Measurements from ENCODE around the gene KIZ.
"Not testable (repeated sequence)": the region's sequence is repeated elsewhere in the genome, so short reads cannot be mapped to it uniquely, and the experiment has no call there.

KIZ gene

DNA sequence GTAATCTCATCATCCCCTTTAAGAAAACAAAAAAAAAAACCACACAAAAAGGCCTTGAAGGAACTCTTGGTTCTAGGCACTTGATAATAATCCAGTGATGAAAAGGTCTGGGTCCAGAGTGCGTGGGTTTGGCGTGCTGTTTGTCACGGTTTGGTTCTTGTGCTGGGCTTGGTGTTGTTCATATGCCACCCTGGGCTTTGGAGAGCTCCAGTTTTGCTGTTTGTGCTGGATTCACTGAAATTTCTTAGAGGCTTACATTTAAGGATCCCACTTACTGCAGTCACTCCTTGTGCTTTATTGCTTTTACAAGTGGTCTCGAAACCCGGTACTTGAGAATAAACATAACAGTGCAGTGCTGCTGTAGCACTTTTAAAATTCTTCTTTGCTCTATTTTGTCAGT, 108.4 kb downstream of the KIZ start:
- DNase-seq, result no peak

DNA sequence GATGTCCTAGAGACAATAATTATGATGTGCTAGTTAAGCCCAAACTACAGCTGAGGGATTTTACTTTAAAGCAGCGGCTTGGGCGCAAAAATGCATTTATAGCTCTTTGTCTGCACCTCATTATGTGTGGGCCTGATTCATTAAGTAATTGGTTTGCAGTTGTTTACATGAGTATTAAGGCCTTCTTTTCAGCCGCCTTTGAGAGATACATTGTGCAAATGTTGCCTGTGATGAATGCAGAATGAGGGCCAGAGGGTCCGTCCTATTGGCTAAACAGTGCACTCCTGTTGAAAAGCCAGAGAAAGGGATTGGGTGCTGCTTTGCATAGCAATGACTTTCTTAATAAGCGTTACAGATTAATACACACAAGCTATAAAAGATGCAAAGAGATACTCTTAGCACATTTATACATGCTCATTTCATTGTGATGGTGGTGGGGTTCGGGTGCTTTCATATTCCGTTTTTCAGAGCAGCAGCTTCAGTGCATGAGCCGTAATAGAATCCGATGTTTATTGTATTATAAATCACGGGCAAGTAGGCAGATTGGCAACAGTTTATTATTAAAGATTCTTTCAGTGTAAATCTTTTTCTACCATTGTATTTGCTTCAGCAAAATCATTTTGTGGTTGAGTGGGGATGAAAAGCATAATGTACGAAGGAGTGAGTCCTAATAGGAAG, 109.1 kb downstream of the KIZ start:
- DNase-seq, result no peak

DNA sequence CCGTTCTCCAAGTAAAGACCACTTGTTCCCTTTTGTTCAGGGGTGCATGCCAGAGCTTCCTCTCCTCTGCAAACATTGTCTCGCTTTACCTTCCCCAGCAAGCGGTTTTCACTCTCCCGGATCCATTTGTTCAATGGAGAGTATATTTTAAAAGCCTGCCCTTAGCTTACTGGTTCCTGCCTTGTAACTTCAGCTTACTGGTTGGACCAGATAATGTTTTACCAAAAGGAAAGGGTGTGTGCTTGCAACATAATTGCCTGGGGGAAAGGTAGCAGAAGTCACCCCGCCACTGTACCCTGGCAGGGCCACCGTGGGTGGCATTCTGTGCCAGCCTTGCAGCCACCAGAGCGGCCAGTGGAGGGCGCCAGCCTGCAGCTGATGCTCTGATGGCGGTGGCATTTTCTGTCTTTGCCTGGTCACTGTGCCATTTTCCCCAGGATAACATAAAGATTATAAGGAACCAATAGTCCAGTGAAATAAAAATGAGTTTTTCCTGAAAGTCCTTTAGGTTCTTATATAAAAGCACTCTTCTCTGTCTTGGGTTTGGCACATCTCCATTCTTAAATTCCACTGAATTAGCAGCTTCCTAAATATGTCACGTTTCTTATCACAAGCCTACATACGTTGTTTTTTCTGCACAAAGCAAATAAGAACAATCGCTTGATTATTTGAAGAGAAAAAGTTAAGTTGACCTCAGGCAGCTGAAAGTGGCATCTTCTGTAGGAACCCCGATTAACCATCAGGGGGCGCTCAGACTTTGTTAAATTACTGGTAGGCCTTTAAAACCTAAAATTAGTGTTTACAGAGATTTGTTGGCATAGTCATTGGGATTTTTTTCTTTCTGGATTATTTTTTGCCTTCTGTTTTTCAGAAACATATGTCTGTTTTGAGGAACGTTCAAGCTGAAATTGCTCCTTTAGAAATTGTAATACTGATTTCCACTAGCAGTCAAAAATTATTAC, 109.9 kb downstream of the KIZ start:
- DNase-seq, result peak; percentile 88

DNA sequence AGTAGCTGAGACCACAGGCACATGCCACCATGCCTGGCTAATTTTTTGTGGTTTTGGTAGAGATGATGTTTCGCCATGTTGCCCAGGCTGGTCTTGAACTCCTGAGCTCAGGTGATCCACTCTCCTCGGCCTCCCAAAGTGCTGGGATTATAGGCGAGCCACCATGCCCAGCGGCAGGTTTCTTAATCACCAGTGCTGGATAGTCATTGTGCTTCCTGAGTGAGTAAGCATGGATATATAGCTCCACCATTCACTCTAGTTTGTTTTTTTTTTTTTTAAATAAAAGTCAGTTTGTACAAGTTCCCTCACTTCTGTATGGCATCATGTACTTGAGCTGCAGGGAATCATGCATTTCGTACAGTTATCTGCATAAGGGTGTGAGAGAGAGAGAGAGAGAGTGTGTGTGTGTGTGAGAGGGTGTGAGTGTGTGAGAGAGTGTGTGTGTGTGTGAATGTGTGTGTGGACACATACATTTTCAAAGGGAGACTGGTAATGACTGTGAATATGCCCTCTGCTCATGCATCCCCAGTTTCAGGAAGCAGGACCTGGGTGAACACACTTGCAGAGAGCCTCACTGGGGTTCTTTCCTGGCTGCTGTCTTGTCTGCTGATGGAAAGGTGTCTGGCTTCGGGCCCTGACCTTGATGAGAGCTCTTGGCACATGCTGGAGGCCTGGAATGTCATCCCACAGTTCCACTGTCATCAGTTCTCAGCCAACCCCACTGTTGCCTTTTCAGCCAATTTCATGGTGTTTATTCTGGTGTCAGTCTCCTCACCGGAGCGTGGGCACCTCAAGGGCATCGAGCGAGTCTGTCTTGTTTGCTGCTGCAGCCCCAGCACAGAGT, 112.3 kb downstream of the KIZ start:
- DNase-seq, result no peak

DNA sequence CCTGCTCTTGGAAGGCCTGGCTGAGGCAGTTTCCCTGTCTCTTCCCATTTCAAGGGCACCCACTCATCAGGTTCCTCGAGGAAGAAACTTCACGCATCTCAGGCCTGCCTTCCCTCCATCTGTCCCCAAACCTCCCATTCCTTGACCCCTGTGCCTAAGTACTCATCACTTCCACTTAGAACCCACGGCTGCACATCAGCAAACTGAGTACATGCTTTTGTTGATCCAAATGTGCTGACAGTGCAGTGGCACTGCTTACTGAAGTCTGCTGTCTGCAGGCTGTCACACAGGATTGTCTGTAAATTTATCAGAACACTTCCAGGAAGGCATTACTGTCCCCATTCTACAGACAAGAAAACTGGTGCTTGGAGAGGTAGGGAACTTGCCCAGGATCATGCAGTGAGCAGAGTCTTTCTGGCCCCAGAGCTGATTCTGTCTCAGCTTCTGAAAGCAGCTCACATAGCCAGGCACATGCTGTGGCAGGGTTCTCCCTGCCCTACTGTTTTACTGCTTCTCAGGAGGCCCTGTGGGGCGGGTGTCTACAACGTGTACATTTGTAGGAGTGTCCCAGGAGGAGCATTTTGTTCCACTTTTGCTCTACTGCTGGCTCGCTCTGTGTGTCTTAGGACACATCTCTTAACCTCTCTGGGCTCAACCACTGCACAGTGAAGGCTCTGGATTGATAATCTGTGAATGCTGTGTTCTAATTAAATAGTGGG, 113.1 kb downstream of the KIZ start:
- DNase-seq, result no peak

DNA sequence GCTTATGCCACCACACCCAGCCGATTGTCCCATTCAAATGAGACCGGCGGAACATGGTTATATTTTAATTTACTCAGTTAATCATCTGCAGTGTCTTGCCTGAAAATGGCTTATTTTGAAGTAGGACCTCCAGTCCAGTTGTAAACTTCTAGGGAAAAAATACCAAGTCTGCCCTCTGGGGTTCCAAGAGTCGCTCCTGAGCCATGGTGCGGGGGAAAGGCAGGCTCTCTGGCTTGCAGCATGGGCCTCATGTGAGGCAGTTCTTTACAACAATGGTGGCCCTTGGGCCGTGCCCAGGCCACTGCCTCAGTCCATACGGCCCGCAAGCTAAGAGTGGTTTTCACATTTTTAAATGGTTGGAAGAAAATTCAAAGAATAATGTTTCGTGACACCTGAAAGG, 114.5 kb downstream of the KIZ start:
- no peak for DNase-seq

DNA sequence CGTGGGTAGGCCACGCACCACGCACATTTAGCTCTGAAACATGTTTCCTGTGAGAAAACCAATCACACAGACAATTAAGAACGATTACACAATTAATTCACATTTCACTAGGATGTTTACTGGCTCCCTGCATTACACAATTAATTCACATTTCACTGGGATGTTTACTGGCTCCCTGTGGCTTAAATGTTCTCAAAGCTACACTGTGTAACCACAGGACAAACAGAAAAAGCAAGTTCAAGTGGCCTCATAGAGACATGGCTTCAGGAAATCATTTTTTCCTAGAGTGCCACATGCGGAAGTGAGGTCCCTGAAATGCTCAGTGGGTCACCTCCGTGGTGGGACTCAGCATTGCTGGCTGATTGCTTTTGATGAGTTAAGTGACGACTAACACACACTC, 115.5 kb downstream of the KIZ start:
- peak; percentile 72 for DNase-seq

DNA sequence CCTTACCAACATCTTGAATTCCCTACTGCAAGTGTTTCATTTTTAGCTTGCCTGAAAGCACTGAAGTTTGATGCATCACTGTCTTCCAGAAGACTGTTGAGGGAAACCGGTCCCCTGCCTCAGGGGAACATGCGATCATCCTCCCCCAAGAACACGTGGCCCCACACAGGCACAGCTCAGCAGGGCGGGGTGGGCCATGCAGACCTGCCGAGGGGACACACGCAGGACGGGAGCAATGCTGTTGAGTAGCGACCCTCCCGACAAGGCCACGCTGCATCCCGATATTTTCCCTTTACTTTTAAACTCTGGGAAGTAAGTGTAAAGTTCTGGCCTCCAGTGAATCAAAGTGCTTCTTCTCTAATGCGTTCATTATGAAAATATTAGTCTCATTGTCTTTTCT, 117.9 kb downstream of the KIZ start:
- DNase-seq, result no peak

DNA sequence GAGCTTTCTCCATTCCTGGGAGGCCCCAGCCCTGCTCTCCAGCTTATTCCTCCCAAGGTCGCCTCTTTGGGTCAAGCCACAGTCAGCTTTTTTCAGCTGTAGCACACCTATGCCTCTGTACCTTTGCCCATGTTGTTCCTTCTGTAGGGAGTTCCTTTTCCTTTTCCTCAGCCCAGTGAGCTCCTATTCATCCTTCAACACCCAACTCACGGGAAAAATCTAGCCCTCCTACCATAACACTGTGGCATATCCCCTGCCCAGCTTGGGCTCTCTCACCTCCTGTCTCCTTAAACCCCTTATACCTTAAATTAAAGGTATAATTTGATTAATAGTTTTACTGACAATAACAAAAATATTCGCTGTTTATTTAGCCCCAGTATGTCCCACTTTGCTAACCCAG, 118.9 kb downstream of the KIZ start:
- DNase-seq, result no peak

DNA sequence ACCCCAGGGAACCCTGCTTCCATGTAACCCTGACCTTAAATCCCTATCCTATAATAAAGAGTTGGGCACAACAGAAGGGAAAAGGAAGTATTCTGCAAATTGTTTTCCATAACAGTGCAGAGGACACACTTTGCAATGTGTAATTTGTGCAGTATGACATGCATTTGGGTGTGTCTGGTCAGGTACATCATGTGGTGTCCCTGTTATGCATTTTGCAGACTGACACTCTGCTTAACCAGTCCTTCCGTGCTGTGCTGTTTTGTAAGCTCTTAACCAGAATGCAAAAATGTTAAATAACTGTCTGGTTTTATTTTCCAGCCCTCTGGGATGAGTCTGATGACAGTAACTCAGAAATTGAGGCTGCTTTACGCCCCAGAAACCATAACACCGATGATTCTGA, 120.3 kb downstream of the KIZ start:
- DNase-seq, result no peak

DNA sequence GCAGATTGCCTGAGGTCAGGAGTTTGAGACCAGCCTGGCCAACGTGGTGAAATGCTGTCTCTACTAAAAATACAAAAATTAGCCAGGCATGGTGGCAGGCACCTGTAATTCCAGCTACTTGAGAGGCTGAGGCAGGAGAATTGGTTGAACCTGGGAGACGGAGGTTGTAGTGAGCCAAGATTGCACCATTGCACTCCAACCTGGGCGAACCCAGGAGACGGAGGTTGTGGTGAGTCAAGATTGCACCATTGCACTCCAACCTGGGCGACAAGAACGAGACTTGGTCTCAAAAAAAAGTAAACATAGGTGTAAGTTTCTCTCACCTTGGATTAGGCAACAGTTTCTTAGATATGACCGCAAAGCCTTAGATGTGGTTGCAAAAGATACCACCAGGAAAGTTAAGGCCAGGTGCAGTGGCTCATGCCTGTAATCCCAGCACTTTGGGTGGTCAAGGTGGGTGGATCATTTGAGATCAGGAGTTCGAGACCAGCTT, 121.8 kb downstream of the KIZ start:
- not testable (repeated sequence) for DNase-seq

DNA sequence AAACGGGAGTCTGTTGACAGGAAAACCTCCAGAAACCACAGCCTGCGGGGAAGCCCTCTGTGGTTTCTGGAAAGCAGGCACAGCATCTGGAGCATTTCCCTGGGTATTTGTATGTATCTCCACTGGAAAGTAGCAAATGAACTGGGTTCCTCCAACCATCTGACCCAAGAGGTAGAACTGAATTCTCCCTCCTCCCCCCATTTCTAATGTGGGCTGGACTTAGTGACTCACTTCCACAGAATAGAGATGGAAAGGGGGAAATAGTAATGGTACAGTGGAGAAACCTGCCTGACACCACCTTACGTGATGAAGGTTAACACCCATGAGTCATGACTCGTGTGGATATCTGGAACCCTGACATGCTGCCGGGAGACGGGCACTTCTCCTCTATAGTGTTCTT, 125.4 kb downstream of the KIZ start:
- DNase-seq, result no peak

DNA sequence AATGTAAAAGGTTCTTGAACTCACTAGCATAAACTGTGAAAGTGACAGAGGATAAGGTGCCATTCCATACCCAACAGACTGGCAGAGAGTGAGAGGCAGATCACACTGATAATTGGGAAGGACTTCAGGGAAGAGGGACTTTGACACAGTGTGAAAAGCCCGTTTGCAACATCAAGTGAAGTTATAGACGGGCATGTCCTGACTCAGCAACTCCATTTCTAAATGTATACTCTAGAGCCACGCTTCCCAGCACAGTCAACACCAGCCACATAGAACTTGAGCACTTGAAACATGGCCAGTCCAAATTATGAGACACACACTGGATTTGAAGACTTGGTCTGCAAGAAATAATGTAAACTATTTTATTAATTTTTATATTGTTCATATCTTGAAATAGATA, 131.3 kb downstream of the KIZ start:
- DNase-seq, result no peak

DNA sequence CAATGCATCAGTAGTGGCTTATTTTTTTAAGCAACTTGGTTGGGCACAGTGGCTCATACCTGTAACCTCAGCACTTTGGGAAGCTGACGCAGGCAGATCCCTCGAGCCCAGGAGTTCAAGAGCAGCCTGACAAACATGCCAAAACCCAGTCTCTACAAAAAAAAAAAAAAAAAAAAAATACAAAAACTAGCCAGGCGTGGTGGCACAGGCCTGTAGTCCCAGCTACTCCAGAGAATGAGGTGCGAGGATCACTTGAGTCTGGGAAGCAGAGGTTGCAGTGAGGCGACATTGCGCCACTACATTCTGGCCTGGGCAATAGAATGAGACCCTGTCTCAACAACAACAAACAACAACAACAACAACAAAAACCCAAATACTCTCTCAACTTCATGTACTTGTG, 132.5 kb downstream of the KIZ start:
- no peak for DNase-seq

DNA sequence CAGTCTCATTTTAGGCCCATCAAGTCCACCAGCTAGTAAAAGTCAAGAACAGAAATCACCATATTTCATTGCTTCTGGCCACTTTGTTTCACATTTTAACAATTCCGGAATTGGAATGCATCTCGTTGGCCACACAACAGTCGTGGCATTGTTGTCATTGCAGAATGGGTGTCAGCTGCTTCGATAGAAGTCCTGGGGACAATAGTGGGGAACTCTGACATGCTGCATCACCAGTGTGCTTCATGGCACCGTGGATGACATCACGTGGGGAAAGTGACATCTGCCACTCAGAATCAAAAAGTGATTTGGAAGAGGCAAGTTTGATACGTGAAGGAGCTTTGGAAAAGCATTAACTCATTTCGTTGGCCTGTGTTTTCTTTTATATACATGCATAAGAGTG, 133.5 kb downstream of the KIZ start:
- no peak for DNase-seq

DNA sequence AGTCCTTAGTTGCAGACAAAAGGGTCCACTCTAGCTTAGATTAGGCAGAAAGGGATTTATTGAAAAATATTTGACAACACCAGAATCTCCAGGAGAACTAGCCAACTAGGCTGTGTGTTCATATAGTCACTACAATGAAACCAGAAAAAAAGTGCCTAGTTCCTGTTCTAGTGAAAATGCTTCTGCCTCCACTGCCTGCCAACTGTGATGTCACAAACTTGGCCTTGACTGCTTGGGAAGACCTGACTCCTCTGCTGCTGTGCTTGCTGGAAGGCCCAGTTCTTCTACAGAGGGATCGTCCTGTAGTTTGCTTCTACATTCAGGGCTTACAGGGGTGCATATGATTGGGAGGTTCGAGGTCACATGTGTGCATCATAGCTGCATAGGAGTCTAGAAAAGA, 136.9 kb downstream of the KIZ start:
- DNase-seq, result no peak

DNA sequence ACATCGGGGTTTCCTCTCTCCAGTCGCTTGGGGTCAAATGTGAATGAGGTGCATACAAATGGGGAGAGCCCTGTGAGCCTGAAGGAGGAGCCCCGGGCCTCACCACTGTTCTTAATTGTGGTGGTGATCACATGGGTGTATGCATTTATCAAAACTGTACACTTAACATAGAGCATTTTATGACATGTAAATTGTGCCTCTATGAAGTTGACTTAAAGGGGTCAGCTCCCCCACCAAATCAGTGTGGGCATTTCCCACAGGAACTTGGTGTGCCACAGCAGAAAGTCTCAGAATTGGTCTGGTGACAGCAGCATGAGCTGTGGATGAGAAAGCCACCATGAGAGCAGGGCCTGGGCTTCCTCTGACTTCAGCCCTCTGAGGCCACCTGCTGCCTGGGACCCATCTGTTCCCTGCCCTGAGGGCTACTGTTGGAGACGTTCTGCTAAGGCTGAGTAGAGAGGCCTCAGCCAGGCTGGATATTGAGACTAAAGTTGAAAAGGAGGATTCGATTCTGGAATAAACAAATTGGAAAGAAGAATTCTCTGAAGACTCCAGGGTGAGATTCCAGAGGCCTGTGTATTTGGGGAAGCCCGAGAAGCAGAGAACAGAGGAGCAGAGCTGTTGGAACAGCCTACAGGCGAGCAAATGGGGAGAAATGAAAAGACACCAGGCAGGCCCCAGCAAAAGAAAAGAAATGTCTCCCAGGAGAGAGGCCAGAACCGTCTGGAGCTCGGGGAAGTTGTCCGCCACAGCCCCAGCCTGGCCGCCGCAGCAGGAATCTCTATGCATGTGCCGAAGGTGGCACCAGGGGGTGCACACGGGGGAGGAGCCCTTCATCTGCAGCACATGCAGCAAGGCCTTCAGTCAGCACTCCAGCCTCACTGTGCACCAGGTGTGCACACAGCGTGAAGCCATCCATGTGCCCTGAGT, 139.6 kb downstream of the KIZ start:
- DNase-seq, result no peak

DNA sequence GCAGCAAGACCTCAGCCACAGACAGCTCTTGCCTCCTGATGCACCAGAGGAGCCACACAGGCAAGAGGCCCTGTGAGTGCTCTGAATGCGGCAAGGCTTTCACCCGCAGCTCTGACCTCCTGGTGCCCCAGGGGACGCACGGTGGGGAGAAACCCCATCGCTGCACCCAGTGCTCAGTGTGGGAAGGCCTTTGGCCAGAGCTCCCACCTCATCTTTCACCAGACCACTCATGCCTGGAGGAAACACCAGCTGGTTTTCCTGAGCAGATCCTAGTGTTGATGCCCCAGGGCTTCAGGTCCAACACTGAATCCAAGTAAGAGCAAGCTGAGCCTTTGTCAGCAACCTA, 140.3 kb downstream of the KIZ start:
- no peak for DNase-seq

DNA sequence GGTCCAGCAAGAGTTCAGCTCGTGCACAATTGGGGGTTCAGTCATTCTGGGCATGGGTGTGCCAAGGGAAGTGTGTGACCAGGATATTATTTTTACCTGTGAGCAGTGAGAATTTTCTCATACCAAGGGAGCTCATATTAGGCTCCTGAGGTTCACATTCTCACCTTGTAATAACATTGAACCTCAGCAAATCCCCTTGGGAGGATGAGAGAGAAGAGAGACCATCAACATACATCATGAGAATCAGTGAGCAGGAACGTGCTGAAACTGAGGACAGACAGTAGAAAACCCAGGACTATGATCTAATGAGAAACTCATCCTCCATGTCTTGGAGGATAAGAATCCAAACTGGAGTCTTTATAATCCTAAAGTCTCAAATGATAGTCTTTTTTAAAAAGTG, 143.9 kb downstream of the KIZ start:
- no peak for DNase-seq

DNA sequence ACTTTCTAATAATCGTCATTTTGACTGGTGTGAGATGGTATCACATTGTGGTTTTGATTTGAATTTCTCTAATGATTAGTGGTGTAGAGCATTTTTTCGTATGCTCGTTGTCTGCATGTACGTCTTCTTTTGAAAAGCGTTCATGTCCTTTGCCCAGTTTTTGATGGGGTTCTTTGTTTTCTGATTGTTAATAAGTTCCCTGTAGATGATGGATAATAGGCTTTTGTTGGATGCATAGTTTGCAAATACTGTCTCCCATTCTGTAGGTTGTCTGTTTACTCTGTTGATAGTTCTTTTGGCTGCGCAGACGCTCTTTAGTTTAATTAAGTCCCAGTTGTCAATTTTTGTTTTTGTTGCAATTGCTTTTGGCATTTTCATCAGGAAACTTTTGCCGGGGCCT, 144.9 kb downstream of the KIZ start:
- no peak for DNase-seq

DNA sequence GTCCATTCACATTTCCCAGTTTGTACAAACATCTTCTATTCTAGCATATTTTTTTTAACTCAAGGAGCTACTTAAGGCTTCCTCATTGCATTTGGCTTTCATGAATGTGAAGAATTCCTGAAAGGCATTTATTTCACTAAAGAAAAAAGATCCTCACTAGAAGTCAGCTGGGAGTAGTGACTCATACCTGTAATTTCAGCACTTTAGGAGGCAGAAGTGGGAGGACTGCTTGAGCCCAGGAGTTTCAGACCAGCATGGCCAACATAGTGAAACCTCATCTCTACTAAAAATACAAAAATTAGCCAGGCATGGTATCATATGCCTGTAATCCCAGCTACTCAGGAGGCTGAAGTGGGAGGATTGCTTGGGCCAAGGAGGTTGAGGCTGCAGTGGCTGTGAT, 146.4 kb downstream of the KIZ start:
- no peak for DNase-seq

DNA sequence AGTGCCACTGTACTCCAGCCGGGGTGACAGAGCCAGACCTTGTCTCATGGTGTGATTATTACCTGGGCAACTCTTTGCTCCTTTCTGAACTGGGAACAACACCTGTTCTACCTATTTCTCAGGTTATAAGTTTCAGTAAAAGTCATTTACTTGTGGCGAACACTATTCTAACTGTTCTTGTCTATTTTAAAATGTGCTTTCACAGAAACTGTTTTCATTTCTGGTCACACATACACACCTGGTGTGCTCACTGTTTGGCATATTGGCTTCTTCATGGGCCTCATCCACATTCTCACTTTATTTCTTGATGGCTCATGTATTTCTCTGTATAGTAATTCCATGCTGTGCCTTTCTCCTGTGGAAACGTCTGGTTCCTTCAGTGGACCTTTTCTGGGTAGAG, 146.8 kb downstream of the KIZ start:
- no peak for DNase-seq
